ENCODE results near the gene OCEL1. TPM values are rescaled to one million over a fixed set of nuclear protein-coding genes. Genes with fewer than 3 reads are reported as not detected.

The OCEL1 gene
- total and polyA plus RNA-seq, 2 donors (not counting 1 experiment from before 2014, with no cell fraction given): 28.5 to 30.5 TPM

GRCh38 chr19:17244618-17245534 is 18.9 kb downstream of the OCEL1 start:
- DNase-seq (peak; percentile 57), ATAC-seq (ENCODE audit: low read depth) (no peak)
- Mint-ChIP-seq H3K4me3 (peak overlapping the region; percentile 77), H3K9me3 (ENCODE audit: insufficient read depth) (no peaks in the 10 kb centered on the region), H3K27ac (peak overlapping the region; percentile 53), H3K27me3 (no peaks in the 10 kb centered on the region), H3K4me1 (peaks cover 25% of the 10 kb centered on the region)
- Histone ChIP-seq H2AFZ (ENCODE audit: insufficient read depth, low read depth, low read length, poor library complexity, severe bottlenecking) (peak overlapping the region; percentile 62), H4K20me1 (ENCODE audit: control insufficient read depth, insufficient read depth, low read length, poor library complexity, severe bottlenecking) (no peaks in the 10 kb centered on the region), H3K4me3 (ENCODE audit: control extremely low read depth in 1 of 5, extremely low read depth in 1 of 5, insufficient read depth in 1 of 5, low read depth in 2 of 5, low read length in 4 of 5) (peak overlapping the region in 3 of 5 experiments; percentile 48 to 58 (median 56)), H3K36me3 (replicated peaks in 1 of 2; ENCODE audit: control extremely low read depth in 1 of 2, control insufficient read depth in 1 of 2, extremely low read depth in 1 of 2, insufficient read depth in 2 of 2, low read length in 1 of 2) (no peaks in the 10 kb centered on the region), H3K4me2 (replicated peaks; ENCODE audit: low read depth, low read length, poor library complexity, severe bottlenecking) (peak overlapping the region; percentile 85), H3K4me1 (ENCODE audit: control insufficient read depth in 2 of 2, insufficient read depth in 2 of 2, low read length in 2 of 2) (peaks cover 5 to 29% of the 10 kb centered on the region in 2 donors), H3K27ac (ENCODE audit: low read length in 2 of 2) (no peak overlapping the region), H3K9ac (ENCODE audit: low read length) (peak overlapping the region; percentile 45), H3K9me3 (ENCODE audit: control extremely low read depth in 1 of 3, control insufficient read depth in 2 of 3, insufficient read depth in 1 of 3, low read length in 2 of 3) (peaks cover 0 to 2% (median 0%) of the 10 kb centered on the region in 3 donors), H3K27me3 (replicated peaks in 1 of 4; ENCODE audit: control extremely low read depth in 1 of 4, control insufficient read depth in 3 of 4, insufficient read depth in 4 of 4, low read length in 3 of 4) (no peaks in the 10 kb centered on the region), H3K79me2 (ENCODE audit: control insufficient read depth, insufficient read depth, low read length) (no peaks in the 10 kb centered on the region)
- TF ChIP-seq CTCF (IDR thresholded peaks at IDR 0.05) (no peak), EZH2 (IDR thresholded peaks at IDR 0.05; ENCODE audit: borderline replicate concordance, insufficient read depth, low read depth, low read length, poor library complexity, severe bottlenecking) (no peak)
- CTCF ChIA-PET: interaction anchor here (0.6 to 2.2 kb wide), 2 partner anchors 10 to 473 kb away, joined by 3 to 6 read pairs; no protein-coding TSS in a partner anchor
- intact Hi-C loops (cut with micrococcal nuclease): loop anchor here (1.0 kb wide), 1 partner anchor 10 kb away; no protein-coding TSS in a partner anchor
- POLR2A ChIA-PET: interaction anchor here (0.5 to 3.1 kb wide), 3 partner anchors 19 to 30 kb away, joined by 3 to 13 read pairs (median 5); partner anchors contain the start of genes BABAM1, OCEL1 and USE1
- WGBS (ENCODE audit: insufficient coverage): 3% methylated on average over 97 of the region's 100 CpGs

Data from B cell (primary cell).